ENCODE measurements around the gene PRM3.
"Not testable (repeated sequence)": the region's sequence is repeated elsewhere in the genome, so short reads cannot be mapped to it uniquely, and the experiment has no call there.

PRM3 gene

DNA sequence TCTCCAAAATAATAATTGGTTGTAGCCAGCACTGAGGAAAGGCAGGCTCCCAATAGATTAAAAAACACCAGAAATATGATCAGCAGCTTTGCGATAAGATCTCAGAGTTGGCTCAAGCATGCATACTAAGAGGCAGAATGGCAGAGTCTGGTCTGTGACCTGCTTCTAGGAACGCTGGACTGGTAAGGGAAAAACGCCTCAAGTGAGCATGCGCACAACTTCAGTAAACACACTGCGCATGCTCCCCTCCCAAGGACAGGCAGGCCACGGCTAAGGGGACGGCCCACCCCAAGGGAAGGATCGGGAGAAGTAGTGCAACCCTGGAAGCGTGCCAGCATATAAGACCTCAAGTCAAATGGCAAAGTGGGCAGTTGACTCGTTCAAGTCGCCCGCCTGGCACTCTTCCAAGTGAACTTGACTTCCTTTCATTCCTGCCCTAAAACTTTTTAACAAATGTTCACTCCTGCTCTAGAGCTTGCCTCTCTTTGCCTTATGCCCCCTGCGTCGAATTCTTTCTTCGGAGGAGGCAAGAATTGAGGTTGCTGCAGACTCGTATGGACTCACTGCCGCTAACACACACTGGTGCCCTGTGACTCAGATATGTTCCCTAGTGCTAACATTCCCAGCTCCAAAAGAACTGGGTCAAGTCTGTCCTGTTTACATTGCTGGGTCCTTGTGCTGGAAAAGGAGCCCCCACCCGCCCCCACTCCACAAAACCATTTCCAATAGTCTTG lies 30.1 kb upstream of the PRM3 start:
- no peak for DNase-seq

DNA sequence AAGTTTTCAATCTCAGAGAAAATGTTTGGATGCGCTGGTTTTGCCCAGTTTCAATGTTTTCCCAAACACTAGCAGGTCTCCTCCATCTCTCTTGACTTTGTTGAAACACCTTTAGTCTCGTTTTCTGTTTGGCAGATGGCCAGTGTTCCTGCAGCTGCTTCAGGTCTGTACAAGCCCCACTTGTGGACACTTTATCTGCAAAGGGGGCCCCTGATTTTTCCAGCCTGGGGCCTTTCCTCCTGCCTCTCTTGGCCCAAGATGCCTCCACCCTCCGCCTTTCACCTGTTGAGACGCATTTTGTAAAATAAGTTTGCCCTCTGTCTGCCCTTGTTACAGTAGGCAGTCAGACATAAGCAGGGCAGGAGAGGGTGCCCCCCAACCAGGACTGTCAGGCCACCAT lies 29.5 kb upstream of the PRM3 start:
- DNase-seq, result peak; percentile 58

DNA sequence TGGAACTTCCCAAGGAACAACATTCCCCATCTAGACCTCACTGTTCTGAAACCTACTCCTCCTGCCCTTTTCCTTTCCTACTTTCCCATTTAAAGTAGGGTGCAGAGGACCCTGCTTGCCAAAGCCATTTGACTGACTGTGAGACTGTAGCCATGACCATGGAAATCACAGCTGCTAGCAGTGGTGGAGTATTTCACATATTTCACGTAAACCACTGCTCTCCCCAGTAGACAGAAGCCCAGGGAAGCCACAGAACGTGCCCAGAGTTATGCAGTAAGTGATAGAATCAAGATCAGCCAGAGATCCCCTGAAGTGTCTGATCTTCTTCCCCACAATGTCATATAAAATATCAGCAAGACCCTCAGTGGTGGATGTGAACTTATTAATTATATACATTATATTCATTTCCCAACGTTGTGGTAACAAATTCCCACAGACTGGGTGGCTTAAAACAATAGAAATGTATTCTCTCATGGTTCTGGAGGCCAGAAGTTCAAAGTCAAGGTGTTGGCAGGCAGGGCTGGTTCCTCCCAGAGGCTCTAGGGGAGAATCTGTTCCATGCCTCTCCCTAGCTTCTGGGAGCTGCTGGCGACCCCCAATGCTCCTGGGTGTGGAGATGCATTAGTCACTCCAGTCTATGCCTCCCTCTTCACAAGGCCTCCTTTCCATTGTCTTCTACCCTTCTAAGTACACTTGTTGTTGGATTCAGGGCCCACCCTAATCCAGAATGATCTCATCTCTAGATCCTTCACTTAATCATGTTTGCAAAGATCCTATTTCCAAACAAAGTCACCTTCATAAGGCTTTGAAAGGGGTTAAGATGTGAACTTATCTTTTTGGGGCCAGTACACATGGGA lies 28.4 kb upstream of the PRM3 start:
- no peak for DNase-seq

DNA sequence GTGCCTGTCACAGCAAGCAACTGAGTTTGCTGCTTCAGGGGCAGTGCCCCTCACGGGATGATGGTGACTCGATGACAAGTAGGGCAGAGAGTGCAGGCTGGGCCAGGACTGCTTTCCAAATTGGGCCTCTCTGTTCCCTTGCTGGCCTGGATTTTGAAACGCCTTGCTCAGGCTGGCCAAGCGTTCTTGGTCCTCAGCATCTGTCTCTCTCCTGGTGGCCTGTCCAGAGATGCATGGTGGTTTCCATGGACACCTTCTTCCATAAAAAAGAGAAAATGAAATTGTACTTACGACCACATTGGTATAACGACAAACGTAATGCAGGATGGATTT lies 27.1 kb upstream of the PRM3 start:
- no peak for DNase-seq

DNA sequence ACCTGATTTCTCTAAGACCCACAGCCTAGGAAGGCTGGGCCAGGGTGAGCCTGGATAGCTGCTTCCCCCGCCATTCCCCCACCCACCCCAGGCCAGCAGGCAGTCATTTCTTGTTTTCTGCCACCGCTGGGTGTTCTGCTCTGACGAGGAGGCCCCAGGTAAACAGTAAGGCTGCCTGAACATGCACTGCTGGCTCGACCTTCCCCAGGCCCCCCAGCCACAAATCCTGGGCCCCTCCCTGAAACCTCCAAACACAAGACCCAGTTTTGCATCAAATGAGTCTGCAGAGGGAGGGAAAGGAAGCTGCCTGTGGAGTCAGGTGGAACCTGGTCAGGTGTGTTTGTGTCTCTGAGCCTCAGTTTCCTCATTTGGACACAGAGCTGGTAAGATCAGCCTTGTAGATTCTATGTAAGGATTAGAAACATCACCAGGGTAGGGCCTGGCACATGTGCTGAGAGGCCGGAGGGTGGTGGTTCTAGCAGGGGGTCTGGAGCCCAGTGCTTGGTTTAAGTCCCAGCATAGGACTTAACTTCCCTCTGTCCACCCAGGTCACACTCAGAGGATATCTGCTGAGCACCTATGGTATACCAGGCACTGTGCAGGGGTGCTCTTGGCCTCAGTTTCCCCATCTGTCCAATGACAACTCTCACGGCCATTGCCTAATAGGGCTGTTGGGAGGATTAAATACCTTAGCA lies 26.6 kb upstream of the PRM3 start:
- DNase-seq, result no peak

DNA sequence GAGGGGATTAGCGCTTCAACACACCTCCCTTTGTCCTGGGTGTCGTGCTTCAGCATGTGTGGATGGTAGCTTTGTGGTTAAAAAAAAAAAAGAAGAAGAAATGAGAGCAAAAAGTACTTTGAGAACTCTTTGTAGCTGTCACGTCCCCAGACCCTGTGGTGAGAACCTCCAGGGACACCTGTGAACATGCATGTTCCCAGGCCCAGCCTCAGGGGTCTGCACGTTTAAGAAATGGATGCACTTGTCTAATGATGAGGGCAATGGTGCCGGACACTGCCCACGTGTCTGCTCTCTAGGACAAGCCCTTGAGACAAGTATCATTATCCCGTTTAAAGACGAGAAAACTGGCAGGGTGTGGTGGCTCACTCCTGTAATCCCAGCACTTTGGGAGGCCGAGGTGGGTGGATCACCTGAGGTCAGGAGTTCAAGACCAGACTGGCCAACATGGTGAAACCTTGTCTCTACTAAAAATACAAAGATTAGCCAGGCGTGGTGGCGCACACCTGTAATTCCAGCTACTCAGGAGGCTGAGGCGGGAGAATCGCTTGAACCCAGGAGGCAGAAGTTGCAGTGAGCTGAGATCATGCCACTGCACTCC lies 25.6 kb upstream of the PRM3 start:
- DNase-seq, result not testable (repeated sequence)

DNA sequence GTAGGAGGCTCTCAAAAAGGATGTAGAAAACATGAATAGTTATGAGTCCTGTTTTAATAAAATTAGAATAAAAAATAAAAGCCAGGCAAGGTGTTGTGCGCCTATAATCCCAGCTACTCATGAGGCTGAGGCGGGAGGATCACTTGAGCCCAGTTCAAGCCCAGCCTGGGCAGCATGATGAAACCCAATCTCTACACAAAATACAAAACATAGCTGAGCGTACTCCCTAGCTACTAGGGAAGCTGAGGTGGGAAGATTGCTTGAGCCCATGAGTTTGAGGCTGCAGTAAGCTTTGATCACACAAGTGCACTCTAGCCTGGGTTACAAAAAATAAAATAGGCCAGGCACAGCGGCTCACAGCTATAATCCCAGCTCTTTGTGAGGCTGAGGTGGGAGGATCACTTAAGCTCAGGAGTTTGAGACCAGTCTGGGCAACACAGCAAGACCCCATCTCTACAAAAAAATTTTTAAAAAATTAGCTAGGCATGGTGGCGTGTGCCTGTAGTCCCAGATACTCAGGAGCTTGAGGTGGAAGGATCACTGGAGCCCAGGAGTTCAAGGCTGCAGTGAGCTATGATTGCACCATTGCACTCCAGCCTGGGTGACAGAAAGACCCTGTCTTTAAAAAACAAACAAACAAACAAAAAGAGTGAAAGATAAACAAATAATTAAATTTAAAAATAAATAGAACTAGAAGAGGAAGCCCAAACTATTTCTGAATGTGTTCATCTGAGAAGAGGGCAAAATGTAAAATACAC lies 24.9 kb upstream of the PRM3 start:
- DNase-seq, result no peak

DNA sequence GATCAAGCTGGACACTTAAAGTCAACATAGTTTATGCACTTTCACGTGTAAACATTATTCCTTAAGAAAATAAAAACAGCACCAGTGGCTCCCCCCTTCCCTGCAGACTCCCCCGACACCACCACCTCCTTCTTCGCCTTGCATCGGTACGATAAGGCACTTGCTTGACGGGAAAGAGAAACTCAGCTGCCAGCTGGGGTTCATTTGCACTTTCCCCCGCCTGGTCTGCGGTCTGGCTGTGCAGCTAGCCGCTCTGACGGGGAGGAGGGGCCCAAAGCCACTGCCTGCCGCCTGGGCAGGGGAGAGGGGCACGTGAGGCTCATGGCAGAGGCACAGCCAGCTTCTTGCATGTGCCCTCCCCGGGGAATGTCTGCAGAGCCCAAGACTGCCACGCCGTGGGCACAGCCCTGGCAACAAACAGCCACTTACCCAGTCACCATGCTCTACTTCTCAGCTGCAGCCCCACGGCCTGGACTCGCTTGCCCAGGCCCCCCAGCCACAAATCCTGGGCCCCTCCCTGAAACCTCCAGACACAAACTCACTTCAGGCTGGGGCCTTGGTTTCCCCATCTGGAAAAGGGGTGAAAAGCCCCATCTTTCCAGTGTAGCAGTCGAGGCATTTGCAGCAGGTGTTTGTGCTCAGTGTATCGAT lies 24.2 kb upstream of the PRM3 start:
- peak; percentile 20 for DNase-seq

DNA sequence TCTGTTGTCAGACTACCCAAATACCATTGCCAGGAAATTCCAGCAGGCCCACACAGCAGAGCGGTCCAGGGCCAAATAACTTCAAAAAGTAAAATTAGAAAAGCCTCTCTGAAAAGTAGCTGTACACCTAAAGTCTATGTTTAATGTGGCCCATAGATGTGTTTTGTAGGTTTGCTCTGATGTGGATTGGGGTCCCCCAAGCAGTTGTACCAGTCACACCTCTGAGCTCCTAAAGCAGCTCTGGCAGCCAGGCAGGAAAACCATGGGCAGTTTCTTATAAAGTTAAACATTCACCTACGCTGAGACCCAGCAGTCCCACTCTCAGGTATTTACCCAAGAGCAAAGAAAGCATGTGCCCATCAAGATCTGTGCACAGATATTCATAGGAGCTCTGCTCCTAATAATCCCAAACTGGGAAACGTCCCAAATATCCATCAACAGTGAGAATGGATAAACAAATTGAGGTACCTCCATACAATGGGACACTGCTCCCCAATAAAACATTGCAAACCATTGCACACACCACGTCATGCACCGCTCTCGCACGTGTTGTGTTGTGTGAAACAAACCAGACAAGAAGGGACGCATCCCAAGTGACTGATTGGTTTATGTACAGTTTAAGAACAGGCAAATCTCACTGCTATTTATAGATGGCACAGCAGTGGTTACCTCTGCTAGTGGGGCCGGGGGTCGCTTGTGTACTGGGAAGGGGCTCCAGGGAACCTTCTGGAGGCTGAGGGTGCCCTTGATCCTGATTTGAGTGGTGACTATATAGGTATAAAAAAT lies 23.5 kb upstream of the PRM3 start:
- no peak for DNase-seq

DNA sequence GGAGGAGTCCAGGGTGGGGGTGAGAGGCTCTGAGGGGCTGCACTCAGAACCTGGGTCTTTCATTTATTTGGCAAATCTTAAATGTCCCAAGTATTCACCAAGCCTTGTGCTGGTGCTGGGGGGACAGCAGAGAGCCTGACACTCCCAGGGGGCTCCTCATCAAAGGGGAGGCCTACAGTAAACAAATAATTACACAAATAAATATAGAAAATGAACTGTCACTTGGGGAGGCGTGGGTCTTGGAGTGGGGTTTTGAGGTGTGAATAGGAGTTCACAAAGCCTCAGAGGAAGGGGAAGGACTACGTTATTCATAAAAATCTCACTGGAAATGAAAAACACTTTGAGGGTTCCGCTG lies 22.9 kb upstream of the PRM3 start:
- no peak for DNase-seq

DNA sequence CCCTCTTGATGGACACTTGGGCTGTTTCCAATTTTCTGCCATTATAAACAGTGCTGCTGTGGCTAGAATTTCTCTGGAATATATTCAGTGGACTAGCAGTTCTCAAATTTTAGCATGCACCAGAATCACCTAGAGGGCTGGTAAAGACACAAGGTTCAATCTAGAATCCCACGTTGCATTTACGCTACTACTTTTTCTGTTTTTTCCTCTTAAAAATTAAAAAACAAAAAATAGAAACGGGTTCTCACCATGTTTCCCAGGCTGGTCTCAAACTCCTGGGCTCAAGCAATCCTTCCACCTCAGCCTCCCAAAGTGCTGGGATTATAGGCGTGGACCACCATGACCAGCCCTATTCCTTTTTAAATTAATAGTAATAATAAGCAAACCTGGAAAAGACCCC lies 22.2 kb upstream of the PRM3 start:
- DNase-seq, result no peak

DNA sequence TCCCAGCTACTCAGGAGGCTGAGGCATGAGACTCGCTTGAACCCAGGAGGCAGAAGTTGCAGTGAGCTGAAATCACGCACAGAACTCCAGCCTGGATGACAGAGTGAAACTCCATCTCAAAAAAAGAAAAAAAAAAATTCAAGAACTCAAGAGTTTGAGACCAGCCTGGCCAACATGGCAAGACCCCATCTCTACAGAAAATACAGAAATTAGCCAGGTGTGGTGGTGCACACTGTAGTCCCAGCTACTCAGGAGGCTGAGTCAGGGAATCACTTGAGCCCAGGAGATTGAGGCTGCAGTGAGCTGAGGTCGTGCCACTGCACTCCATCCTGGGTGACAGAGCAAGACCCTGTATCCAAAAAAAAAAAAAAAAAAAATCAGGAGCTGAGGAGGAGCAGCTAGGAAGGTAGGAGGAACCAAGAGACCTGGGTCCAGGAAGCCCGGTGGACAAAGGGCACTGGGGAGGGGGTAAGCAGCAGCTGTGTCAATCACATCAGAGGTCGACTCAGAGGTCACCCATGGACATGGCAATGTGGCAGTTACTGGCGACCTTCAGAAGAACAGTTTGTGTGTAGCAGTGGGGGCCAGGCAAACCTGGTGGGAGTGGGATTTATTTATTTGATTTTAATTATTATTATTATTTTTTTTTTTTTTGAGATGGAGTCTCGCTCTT lies 18.8 kb upstream of the PRM3 start:
- DNase-seq, result no peak

DNA sequence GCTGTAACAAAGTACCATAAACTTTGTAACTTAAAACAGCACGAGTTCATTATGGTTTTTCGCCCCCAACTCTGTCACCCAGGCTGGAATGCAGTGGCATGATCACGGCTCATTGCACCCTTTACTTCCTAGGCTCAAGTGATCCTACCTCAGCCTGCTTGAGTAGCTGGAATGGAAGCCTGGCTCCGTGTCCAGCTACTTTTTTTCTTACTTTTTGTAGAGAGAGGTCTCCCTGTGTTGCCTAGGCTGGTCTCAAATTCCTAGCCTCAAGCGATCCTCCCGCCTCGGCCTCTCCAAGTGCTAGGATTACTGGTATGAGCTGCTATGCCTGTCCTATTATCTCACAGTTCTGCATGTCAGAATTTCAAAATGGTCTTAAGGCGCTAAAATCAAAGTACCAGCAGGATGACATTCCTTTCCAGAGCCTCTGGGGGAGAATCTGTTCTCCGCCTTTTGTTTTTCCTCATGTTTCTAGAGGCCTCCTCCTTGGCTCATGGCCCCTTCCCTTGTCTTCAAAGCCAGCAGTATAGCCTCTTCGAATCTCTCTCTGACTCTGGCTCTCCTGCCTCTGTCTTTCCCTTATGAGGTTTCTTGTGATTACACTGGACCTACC lies 17.8 kb upstream of the PRM3 start:
- DNase-seq, result no peak

DNA sequence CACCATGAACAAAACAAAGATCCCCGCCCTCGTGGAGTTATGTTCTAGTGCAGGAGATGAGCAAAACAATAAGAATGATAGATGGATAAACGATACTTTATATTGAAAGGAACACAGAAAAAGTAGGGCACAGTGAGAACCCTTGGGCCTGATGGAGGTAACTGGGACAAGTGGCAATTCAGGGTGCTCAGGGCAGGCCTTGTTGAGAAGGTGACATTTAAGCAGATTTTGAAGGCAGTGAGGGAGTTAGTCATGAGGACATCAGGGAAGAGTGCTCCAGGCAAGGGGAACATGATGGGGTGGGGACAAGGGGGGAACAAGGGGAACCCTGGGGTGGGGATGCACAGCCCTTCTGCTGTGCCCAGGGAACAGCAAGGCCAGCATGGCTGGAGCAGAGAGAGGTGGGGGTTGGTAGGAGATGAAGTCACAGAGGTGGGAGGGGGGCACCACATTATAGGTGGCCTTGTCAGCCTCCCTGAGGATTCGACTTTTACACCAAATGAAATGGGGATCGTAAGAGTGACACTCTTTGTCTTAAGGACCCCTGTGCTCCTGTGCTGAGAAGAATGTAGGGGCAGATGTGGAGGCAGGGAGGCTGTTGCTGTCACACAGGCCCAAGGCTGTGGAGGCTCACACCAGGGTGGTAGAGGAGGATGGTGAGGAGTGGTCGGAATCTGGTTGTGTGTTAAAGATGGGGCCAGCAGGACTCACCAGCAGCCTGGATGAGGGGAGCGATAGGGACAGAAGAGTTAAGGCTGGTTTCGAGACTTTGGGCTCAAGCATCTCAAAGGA lies 16.9 kb upstream of the PRM3 start:
- no peak for DNase-seq

DNA sequence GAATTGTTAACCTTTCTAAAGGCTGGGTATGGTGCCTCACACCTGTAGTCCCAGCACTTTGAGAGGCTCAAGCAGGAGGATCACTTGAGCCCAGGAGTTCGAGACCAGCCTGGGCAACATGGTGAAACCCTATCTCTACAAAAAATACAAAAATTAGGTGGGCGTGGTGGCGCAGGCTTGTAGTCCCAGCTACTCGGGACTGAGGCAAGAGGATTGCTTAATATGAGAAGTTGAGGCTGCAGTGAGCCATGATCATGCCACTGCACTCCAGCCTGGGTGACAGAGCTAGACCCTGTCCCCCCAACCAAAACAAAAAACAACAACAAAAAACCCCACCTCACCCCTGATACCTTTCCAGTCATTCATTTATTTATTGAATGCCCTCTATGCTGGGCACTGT lies 16.3 kb upstream of the PRM3 start:
- DNase-seq, result not testable (repeated sequence)

DNA sequence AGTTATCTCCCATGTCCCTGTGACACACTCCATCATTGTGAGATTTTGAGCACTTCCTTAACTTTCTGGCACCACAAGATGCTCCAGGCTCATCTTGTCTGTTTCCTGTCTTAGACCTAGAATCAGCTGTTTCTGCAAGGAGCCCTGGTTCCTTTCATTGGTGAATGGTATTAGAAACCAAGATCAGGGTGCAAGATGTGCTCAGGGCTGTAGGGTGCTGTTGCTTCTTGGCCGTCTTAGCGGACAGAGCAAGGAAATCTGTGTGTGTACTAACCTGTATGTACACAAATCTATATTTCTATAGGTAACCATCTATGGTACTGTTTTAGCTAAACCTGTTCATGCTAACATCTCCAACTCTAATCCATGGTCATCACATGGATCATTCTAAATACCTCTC lies 15.8 kb upstream of the PRM3 start:
- no peak for DNase-seq

DNA sequence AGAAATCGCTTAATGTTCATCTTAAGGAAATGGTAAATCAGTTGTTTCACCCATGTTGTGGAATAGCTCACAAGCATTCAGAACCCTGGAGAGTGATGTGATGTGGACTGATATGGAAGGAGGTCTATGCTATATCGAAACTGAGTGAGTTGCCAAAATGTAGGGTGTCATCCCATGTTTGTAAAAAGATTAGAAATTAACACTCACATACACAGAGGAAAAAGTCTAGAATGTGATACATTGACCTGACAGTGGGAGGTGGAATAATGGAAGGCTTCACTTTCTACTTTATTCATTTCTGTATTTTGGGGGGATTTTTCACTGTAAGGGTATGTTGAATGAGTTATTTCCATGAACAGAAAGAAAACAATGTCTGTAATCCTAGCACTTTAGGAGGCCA lies 12.4 kb upstream of the PRM3 start:
- DNase-seq, result no peak

DNA sequence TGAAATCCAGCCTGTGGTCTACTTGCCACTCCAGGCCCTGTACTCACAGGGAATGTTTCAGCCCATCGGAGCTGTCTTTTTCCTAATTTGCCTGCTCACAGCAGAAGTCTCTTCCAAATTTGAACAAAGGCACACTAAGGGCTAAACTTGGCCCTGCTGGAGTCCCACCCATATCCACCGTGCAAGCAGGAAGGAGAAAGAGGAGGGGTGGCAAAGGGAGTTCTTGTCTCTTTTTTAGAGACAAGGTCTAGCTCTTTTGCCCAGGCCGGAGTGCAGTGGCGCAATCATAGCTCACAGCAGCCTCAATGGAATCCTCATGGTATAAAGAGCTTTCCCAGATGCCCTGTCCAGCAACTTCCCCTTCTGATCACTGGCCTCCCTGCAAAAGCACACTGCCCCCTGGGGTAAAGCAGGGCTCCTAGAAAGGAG lies 10.4 kb upstream of the PRM3 start:
- no peak for DNase-seq

All from COR-L47 (cell line).